Gastrocnemius medialis (tissue), 4 donors: ENCODE data around the gene STARD13. TPM values are rescaled to one million over a fixed set of nuclear protein-coding genes. Genes with fewer than 3 reads are reported as not detected.
"Not testable (repeated sequence)": the region's sequence is repeated elsewhere in the genome, so short reads cannot be mapped to it uniquely, and the experiment has no call there.

Experiments used
- ATAC-seq, 2 donors: fragments of 150-250 bp; one replicate each; pipeline ENCODE4 v1.9.1; 2016
- DNase-seq, 2 donors: peaks; one replicate each; pipeline ENCODE4 v3.0.0-alpha.2; 2019
- H3K27ac ChIP-seq, 4 donors: fragments of 200-600 bp; sonication (generic); 1 replicate in 1 of 4; 2 replicates in 3 of 4; pipeline ENCODE4 v1.5.1; 2016 to 2018; ENCODE audit warnings: mild to moderate bottlenecking in 2 of 4, moderate library complexity in 1 of 4
- H3K27me3 ChIP-seq, 3 donors: fragments of 200-600 bp; sonication (generic) in 2 of 3; 1 replicate in 1 of 3; 2 replicates in 2 of 3; pipeline versions ENCODE4 v1.5.1 to v1.6.0; 2016 to 2019; ENCODE audit warnings: mild to moderate bottlenecking in 1 of 3, moderate library complexity in 1 of 3
- H3K36me3 ChIP-seq, 2 donors: fragments of 200-600 bp; sonication (generic) in 1 of 2; one replicate each; pipeline ENCODE4 v1.5.1; 2017 to 2018
- H3K4me1 ChIP-seq, 2 donors: fragments of 200-600 bp; sonication (generic) in 1 of 2; one replicate each; pipeline ENCODE4 v1.5.1; 2016 to 2017; ENCODE audit warnings: mild to moderate bottlenecking in 2 of 2
- H3K4me3 ChIP-seq, 4 donors: fragments of 200-600 bp; sonication (generic) in 3 of 4; 1 replicate in 1 of 4; 2 replicates in 3 of 4; pipeline ENCODE4 v1.5.1; 2016 to 2019; ENCODE audit warnings: mild to moderate bottlenecking in 2 of 4
- H3K9me3 ChIP-seq, 3 donors: fragments of 200-600 bp; sonication (generic) in 2 of 3; 1 replicate in 1 of 3; 2 replicates in 2 of 3; pipeline ENCODE4 v1.5.1; 2016 to 2019
- CTCF ChIP-seq, 5 experiments: fragments of 450-650 bp in 3 of 5; fragments of 200-600 bp in 2 of 5; sonication (generic) in 2 of 5; IDR thresholded peaks in 4 of 5; conservative IDR thresholded peaks in 1 of 5; 1 replicate in 4 of 5; 2 replicates in 1 of 5; pipeline ENCODE4 v1.5.1; 2016 to 2019; ENCODE audit warnings: antibody characterized with exemption in 5 of 5, mild to moderate bottlenecking in 3 of 5, moderate library complexity in 3 of 5
- POLR2A ChIP-seq, 2 donors: fragments of 450-650 bp; IDR thresholded peaks; one replicate each; pipeline ENCODE4 v1.6.1; 2017; ENCODE audit warnings: antibody characterized with exemption in 2 of 2, mild to moderate bottlenecking in 2 of 2, moderate library complexity in 2 of 2
- in situ Hi-C, 4 donors: fragments of 200-750 bp; cut with MboI; loops; one replicate each; pipeline versions ENCODE4 v1.15.0 to v1.8.0; 2017; ENCODE audit warnings: low sequenced_read_pairs in 4 of 4
- intact Hi-C: fragments of 100-400 bp; cut with DNase I; formaldehyde crosslinking; loops from one replicate; pipeline ENCODE4 v1.15.1; 2023; ENCODE audit warnings: low total_unique reads
- total RNA-seq, 4 donors: library from RNA; depleted of rRNA; stranded (reverse); fragments of >200 nt; gene quantifications; one replicate each; pipeline versions ENCODE4 v1.1.0 to v1.2.3, GENCODE V29; 2016

STARD13 gene
- total RNA-seq, 4 donors from 2014 or later = 7.7 to 19.3 (median 12.0) TPM

- H3K27me3 ChIP-seq = no peaks in the 10 kb centered on the region
- H3K36me3 ChIP-seq = no peaks in the 10 kb centered on the region
- H3K9me3 ChIP-seq = no peaks in the 10 kb centered on the region
- intact Hi-C loops (no loop called here), in situ Hi-C loops (loop anchor here in 2 of 4 donors (25.0 kb wide), 2 partner anchors 292 to 467 kb away; no protein-coding TSS in a partner anchor)
- H3K4me3 ChIP-seq = no peak overlapping the region
- TF ChIP-seq POLR2A (IDR thresholded peaks at IDR 0.05) (no peak), CTCF (IDR thresholded peaks at IDR 0.05 in 4 of 5, conservative IDR thresholded peaks at IDR 0.05 in 1 of 5) (no peak)
- peaks cover 0 to 1% of the 10 kb centered on the region in 2 donors for H3K4me1 ChIP-seq
- ATAC-seq (no peak), DNase-seq (no peak)
- H3K27ac ChIP-seq = no peak overlapping the region
Observed at GRCh38 chr13:33245505-33246158, 39.9 kb downstream of the STARD13 start.

- H3K4me1 ChIP-seq = no peaks in the 10 kb centered on the region
- in situ Hi-C loops (loop anchor here in 2 of 4 donors (25.0 kb wide), 2 partner anchors 292 to 467 kb away; no protein-coding TSS in a partner anchor), intact Hi-C loops (no loop called here)
- ATAC-seq (no peak), DNase-seq (no peak)
- H3K36me3 ChIP-seq = no peaks in the 10 kb centered on the region
- H3K4me3 ChIP-seq = no peak overlapping the region
- no peak overlapping the region for H3K27ac ChIP-seq
- no peaks in the 10 kb centered on the region for H3K9me3 ChIP-seq
- no peaks in the 10 kb centered on the region for H3K27me3 ChIP-seq
- no peak for TF ChIP-seq POLR2A (IDR thresholded peaks at IDR 0.05)
- no peak for TF ChIP-seq CTCF (IDR thresholded peaks at IDR 0.05 in 4 of 5, conservative IDR thresholded peaks at IDR 0.05 in 1 of 5)
Observed at GRCh38 chr13:33244907-33245287, 40.7 kb downstream of the STARD13 start.

- no peak overlapping the region for H3K4me3 ChIP-seq
- no peaks in the 10 kb centered on the region for H3K4me1 ChIP-seq
- DNase-seq (no peak), ATAC-seq (no peak)
- TF ChIP-seq CTCF (IDR thresholded peaks at IDR 0.05 in 4 of 5, conservative IDR thresholded peaks at IDR 0.05 in 1 of 5) (no peak), POLR2A (IDR thresholded peaks at IDR 0.05) (no peak)
- no peaks in the 10 kb centered on the region for H3K36me3 ChIP-seq
- no peaks in the 10 kb centered on the region for H3K9me3 ChIP-seq
- in situ Hi-C loops = loop anchor here in 2 of 4 donors (25.0 kb wide), 2 partner anchors 293 to 468 kb away; no protein-coding TSS in a partner anchor
- intact Hi-C loops = no loop called here
- H3K27me3 ChIP-seq = no peaks in the 10 kb centered on the region
- no peak overlapping the region for H3K27ac ChIP-seq
Observed at GRCh38 chr13:33244210-33244906, 41.2 kb downstream of the STARD13 start.

GRCh38 chr13:33242984-33243617 lies 42.5 kb downstream of the STARD13 start:
- Histone ChIP-seq H3K4me1 (no peaks in the 10 kb centered on the region), H3K9me3 (no peaks in the 10 kb centered on the region), H3K36me3 (no peaks in the 10 kb centered on the region), H3K27ac (no peak overlapping the region), H3K4me3 (no peak overlapping the region), H3K27me3 (no peaks in the 10 kb centered on the region)
- no peak for DNase-seq
- in situ Hi-C loops = loop anchor here in 2 of 4 donors (25.0 kb wide), 2 partner anchors 294 to 469 kb away; no protein-coding TSS in a partner anchor
- intact Hi-C loops = no loop called here
- no peak for TF ChIP-seq POLR2A (IDR thresholded peaks at IDR 0.05)
- no peak for TF ChIP-seq CTCF (IDR thresholded peaks at IDR 0.05 in 4 of 5, conservative IDR thresholded peaks at IDR 0.05 in 1 of 5)
- ATAC-seq = no peak

GRCh38 chr13:33242372-33242771 lies 43.2 kb downstream of the STARD13 start:
- H3K4me1 ChIP-seq, H3K4me3 ChIP-seq, H3K36me3 ChIP-seq, H3K9me3 ChIP-seq, H3K27ac ChIP-seq, intact Hi-C loops, DNase-seq, H3K27me3 ChIP-seq, ATAC-seq: not testable (repeated sequence)
- in situ Hi-C loops = loop anchor here in 2 of 4 donors (25.0 kb wide), 2 partner anchors 295 to 470 kb away; no protein-coding TSS in a partner anchor
